Measurements from ENCODE around the gene DUS2.

DUS2 gene

DNA sequence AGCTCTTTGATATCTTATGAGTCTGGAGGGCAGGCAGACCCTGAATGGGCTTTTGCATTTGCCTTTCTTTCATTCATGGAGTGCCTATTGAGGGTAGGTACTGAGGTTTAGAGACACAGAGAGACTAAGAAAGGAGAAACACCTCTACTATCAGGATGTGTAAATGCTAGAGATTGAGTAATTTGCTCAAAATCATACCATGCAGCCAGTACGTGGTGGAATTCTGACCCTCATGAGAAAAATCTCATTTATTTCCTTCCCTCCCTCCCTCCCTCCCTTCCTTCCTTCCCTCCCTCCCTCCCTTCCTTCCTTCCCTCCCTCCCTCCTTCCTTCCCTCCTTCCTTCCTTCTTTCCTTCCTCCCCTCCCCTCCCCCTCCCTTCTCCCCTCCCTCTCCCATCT, 43.7 kb downstream of the DUS2 start:
- in situ Hi-C loops (cut with HindIII; ENCODE audit: low pct_unique_long_range_greater_than_20kb, low sequenced_read_pairs) = no loop called here
- no peak for TF ChIP-seq JUND (IDR thresholded peaks at IDR 0.05; ENCODE audit: low read depth)
- DNase-seq (ENCODE audit: low read depth in 1 of 2, low spot score in 1 of 2) = no peak

DNA sequence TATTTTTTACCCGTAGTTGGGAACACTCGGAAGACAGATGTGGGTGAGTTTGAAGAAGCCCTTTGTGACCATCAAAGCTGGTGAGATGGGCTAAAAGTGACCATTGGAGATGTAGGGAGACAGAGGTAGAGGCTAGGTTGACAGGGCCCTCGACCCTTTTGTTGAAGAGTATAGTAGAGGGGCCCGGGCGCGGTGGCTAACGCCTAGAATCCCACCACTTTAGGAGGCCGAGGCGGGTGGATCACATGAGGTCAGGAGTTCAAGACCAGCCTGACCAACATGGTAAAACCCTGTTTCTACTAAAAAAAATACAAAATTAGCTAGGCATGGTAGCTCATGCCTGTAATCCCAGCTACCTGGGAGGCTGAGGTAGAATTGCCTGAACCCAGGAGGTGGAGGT, 45.8 kb downstream of the DUS2 start:
- DNase-seq (ENCODE audit: low read depth in 1 of 2, low spot score in 1 of 2) = no peak
- TF ChIP-seq JUND (IDR thresholded peaks at IDR 0.05; ENCODE audit: low read depth) = no peak
- in situ Hi-C loops (cut with HindIII; ENCODE audit: low pct_unique_long_range_greater_than_20kb, low sequenced_read_pairs) = no loop called here

DNA sequence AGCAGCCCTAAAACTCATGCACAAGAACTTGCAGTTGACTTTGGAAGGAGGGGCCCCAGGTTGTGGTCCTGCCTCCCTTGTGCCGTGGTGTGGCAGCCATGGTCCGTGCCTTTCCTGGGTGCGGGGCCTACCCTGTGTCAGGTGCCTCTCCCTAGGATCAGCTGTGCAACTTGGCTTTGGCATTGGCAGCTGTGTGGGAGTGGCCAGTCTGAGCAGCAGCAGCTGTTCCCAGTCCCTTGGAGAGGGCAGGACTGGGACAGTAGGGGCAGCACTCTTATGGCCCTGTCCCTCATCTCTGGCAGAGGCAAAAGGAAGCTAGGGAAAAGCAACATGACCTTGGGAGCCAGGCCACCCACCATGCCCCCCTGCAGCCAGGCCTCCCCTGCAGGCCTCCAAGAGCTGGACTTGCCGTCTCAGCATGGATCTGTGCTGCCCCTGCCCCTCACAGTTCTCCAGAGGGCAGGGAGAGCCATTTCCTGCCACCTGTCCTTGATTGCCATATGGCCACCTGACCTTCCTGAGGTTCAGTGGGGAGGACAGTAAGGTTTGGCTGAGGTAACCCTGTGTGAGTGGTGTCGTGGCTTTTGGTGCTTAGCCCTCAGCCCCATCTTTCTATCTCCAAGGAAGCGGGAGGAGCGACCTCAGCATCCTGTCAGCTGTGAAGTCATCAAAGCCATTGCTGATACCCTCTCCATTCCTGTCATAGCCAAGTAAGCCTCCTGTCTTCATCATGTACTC, 46.6 kb downstream of the DUS2 start:
- TF ChIP-seq JUND (IDR thresholded peaks at IDR 0.05; ENCODE audit: low read depth) = no peak
- in situ Hi-C loops (cut with HindIII; ENCODE audit: low pct_unique_long_range_greater_than_20kb, low sequenced_read_pairs) = no loop called here
- DNase-seq (ENCODE audit: low read depth in 1 of 2, low spot score in 1 of 2) = no peak

DNA sequence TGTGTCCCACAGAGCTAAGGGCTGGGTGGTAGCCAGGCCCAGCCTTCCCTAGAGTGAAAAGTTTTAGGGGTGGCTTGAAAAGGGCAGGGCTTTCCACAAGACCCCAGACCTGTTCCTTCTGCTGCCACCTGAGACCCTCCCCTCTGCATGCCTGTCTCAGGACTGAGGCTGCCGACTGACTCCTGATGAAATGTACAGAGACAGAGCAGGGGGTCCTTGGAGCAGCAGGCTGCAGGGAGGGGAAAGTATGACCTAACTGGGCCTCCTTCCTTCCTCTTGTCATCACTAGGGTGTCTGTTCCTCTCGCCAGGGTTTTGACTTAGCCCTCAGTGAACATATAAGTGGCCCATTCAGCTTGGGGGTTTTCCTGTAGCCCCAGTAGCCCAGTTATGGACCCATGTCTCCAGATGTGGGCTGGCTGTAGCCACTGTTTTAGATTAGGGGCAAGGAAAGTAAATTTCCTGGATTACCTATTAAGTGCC, 47.2 kb downstream of the DUS2 start:
- no peak for DNase-seq (ENCODE audit: low read depth in 1 of 2, low spot score in 1 of 2)
- no peak for TF ChIP-seq JUND (IDR thresholded peaks at IDR 0.05; ENCODE audit: low read depth)
- in situ Hi-C loops (cut with HindIII; ENCODE audit: low pct_unique_long_range_greater_than_20kb, low sequenced_read_pairs) = no loop called here

DNA sequence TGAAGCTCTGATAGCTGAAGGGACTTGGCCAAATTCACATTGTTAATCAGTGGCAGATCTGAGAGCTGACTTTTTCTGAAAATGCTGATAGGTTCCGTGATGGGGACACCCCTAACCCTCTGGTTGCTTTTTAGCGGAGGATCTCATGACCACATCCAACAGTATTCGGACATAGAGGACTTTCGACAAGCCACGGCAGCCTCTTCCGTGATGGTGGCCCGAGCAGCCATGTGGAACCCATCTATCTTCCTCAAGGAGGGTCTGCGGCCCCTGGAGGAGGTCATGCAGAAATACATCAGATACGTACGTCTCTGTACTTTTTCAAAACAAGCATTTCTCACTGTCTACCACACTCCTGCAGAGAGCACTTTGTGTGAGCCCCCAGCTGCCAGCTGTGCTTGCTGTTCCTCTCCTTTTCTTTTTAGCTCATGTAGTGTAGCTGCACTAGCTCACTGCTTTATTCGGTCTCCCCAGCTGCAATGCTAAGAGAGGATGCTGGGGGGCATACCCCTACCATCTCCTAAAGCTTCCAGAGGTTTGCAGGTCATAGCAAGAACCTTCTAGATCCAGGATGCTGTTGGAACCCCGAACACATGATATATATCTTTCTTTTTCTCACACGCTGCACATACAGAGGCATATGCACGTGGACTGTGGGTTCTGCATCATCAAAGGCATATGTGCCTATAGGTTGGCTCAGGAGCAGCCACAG, 47.9 kb downstream of the DUS2 start:
- no peak for DNase-seq (ENCODE audit: low read depth in 1 of 2, low spot score in 1 of 2)
- no peak for TF ChIP-seq JUND (IDR thresholded peaks at IDR 0.05; ENCODE audit: low read depth)
- in situ Hi-C loops (cut with HindIII; ENCODE audit: low pct_unique_long_range_greater_than_20kb, low sequenced_read_pairs) = no loop called here

DNA sequence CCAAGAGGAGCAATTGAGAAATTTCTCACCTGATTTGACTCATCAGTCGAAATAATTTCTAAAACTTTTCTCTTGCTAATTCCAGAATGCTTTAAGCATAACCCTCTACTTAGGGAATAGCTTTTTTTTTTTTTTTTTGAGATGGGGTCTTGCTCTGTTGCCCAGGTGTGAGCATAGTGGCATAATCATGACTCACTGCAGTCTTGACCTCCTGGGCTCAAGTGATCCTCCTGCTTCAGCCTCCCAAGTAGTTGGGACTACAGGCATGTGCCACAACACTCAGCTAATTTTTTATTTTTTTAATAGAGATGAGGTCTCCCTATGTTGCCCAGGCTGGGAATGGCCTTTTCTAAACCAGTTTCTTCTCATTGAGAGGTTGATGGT, 48.4 kb downstream of the DUS2 start:
- no peak for DNase-seq (ENCODE audit: low read depth in 1 of 2, low spot score in 1 of 2)
- in situ Hi-C loops (cut with HindIII; ENCODE audit: low pct_unique_long_range_greater_than_20kb, low sequenced_read_pairs) = no loop called here
- TF ChIP-seq JUND (IDR thresholded peaks at IDR 0.05; ENCODE audit: low read depth) = no peak

DNA sequence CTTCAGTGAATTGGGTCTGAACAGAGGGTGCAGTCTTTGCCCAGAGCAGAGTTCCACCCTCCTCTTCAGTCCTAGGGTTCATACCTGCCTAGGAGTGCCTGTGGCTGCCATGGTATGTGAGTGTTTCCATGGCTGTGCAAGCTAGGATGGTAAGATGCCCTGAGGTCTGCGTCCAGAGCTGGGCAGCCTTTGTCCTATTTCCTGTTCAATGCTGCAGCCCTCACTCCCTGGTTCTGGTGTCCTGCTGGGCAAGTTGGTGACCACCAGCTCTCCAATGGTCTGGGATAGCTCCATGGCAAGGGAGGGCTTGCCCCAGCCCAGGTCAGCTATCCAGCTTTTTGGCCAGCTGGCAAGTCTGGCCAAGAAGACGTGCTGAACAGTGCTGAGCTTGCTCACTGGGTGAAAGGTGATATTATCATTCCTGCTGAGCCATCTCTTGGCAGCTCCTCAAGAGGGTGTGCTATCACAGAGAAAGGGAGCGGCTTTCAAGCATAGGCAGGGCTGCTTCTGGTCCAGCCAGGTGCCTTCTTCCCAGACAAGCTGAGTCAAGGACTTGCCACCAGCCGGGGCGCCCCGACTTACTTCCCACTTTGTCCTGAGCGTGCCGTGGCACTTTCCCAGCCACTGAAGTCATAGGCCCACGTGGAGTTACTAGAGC, 49.1 kb downstream of the DUS2 start:
- DNase-seq (ENCODE audit: low read depth in 1 of 2, low spot score in 1 of 2) = no peak
- in situ Hi-C loops (cut with HindIII; ENCODE audit: low pct_unique_long_range_greater_than_20kb, low sequenced_read_pairs) = no loop called here
- TF ChIP-seq JUND (IDR thresholded peaks at IDR 0.05; ENCODE audit: low read depth) = no peak

DNA sequence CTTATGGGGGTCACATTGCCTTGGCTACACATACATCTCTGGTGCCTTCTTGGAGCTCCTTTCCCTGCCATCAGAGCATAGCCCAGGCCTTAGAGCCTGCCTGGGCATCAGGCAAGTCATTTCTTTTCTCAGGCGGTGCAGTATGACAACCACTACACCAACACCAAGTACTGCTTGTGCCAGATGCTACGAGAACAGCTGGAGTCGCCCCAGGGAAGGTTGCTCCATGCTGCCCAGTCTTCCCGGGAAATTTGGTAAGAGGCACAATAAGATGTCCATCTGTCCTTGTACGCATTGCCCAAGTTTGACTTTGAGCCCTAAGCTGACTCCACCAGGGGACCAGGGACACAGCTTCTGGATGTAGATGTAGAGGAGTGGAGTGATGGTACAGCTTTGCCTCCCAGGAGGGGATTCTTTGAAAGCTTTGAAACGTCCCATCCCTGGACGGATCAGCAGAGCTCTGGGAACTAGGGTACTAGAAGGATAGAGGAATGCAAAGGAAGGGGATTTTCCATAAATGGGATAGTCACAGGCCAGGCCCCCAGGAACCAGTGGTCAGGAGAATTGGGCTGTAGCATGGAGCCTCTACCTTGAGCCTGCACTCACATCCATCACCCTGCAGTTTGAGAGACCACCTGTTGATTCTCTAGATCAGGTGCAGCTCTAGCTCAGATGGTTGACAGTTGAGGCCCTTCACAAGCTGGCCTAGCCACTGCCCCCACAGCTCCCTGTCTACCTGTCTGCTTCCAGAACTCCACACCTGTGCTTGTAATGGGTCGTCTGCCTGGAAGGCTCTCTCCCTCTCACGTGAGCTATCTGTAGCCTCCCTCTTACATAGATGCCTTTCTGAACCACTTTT, 51.0 kb downstream of the DUS2 start:
- in situ Hi-C loops (cut with HindIII; ENCODE audit: low pct_unique_long_range_greater_than_20kb, low sequenced_read_pairs) = no loop called here
- no peak for DNase-seq (ENCODE audit: low read depth in 1 of 2, low spot score in 1 of 2)
- TF ChIP-seq JUND (IDR thresholded peaks at IDR 0.05; ENCODE audit: low read depth) = no peak

DNA sequence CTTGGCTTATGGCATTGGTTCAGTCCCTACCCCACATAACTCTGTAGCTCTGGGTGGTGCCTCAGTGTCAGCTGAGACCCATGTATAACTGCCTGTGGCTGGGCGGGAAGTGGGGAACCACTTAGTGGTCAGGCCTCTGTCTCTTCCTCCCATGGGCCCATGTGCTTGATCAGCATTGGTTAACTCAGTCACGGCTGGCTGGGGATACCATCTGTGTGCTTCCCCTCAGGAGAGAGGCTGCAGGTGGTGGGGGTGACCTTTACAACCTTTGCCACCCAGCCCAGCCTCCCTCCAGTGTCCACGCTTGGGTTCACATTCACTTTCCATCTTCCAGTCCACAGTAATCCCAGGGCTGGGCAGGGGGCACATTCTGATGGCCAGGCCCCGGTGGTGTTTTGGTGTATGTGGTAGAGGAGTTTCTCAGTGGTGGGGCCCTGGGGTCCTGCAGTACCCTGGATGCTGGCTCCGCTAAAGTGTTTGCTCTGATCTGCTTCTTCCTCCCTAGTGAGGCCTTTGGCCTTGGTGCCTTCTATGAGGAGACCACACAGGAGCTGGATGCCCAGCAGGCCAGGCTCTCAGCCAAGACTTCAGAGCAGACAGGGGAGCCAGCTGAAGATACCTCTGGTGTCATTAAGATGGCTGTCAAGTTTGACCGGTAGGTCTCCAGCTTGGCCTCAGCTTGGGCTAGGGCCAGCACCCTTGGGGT, 51.9 kb downstream of the DUS2 start:
- no peak for TF ChIP-seq JUND (IDR thresholded peaks at IDR 0.05; ENCODE audit: low read depth)
- DNase-seq (ENCODE audit: low read depth in 1 of 2, low spot score in 1 of 2) = no peak
- in situ Hi-C loops (cut with HindIII; ENCODE audit: low pct_unique_long_range_greater_than_20kb, low sequenced_read_pairs) = no loop called here

DNA sequence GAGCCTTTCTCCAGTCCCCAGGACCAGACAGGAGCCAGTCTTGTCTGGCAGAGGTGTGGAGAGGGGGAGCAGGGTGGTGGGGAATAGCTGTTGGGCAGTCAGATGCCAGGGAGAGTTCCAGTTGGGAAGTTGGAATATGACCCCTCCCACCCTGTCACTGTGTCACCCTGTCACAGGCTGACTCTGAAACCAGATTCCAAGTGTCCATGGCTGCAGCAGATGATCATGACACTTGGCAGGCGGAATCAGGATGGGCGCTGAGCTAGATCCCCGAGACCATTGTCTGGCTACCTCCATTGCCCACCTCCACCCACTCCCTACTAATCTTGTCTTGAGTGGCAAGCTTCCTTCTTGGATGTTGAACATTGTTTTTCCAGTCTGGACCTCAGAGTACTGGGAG, 52.9 kb downstream of the DUS2 start:
- no peak for TF ChIP-seq JUND (IDR thresholded peaks at IDR 0.05; ENCODE audit: low read depth)
- no peak for DNase-seq (ENCODE audit: low read depth in 1 of 2, low spot score in 1 of 2)
- in situ Hi-C loops (cut with HindIII; ENCODE audit: low pct_unique_long_range_greater_than_20kb, low sequenced_read_pairs) = no loop called here

DNA sequence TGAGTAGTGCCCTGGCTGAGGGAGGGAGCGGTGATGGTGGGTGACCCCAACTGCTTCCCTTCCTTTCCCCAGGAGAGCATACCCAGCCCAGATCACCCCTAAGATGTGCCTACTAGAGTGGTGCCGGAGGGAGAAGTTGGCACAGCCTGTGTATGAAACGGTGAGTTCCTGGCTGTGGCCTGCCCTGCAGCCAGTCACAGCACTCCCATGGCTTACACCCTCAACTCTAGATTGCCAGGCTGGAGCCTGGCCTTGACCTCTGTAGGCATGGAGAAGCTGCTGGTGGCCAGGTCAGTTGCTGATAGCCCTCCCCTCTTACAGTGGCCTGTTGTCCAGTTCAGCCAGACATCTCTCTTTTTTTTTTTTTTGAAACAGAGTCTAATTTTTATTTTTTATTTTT, 53.5 kb downstream of the DUS2 start:
- in situ Hi-C loops (cut with HindIII; ENCODE audit: low pct_unique_long_range_greater_than_20kb, low sequenced_read_pairs) = no loop called here
- TF ChIP-seq JUND (IDR thresholded peaks at IDR 0.05; ENCODE audit: low read depth) = no peak
- no peak for DNase-seq (ENCODE audit: low read depth in 1 of 2, low spot score in 1 of 2)

Data from T47D (cell line).